Fibroblast of peridontal ligament (primary cell): ENCODE measurements around the gene ANKRD11.
"Not testable (repeated sequence)": the region's sequence is repeated elsewhere in the genome, so short reads cannot be mapped to it uniquely, and the experiment has no call there.

Experiments used
- DNase-seq: peaks from one replicate; pipeline ENCODE4 v3.0.0-alpha.2; 2010; ENCODE audit errors: extremely low read depth

Gene ANKRD11

DNA sequence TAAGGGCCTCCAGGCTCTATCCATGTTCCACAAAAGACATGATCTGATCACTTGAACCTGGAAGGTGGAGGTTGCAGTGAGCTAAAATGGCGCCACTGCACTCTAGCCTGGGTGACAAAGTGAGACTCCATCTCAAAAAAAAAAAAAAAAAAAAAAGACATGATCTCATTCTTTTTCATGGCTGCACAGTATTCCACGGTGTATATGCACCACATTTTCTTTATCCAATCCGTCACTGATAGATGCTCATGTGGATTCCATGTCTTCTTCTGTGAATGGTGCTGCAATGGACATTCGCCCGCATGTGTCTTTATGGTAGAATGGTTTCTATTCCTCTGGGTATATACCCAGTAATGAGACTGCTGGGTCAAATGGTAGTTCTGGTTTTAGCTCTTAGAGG is 124.4 kb downstream of the ANKRD11 start:
- no peak for DNase-seq

GRCh38 chr16:89365044-89365467 is 125.3 kb downstream of the ANKRD11 start:
- DNase-seq, result peak; percentile 78

DNA sequence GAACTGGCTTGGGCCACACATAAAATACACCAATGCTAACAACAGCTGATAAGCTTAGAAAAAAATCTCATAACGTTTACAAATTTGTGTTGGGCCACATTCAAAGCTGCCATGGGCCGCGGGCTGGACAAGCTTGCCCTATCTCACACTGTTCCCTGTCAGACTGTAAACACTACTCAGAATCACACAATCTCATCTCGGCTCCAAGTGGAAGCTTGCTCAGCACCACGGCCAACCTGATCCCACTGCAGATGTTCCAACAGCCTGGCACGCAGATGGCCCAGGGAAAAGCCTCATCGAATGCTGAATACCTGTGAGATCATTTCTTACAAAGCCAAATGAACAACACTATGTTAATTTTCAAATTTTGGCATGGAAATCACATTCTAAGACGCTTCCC is 125.8 kb downstream of the ANKRD11 start:
- no peak for DNase-seq

DNA sequence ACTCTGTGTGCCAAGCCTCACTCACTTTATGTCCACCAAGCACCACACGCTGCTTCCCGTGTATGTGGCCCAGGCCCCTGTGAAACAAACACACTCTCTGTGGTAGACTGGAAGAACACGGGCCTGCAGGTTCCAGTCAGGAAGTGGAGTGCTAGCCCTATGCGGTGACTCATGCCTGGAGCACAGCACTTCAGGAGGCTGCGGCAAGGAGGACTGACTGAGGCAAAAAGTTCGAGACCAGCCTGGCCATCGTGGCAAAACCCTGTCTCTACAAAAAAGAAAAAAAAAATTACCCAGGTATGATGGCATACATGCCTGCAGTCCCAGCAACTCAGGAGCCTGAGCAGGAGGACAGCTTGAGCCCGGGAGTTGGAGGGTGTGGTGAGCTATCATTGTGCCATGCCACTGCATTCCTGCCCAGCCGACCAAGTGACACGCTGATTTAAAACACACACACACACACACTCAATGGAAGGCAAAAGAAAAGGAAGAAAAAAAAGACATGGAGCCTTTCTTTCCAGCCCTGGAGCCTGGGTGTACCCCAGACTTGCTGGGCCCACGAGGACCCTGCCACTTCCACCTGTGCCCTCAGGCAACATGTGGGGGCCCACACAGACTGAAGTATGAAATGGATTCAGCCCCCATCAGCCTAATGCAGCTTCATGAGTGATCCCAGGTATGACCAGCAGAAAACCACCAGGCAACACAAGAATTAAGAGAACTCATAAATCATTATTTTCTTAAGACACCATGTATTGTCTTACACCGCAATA is 126.6 kb downstream of the ANKRD11 start:
- peak; percentile 57 for DNase-seq

- DNase-seq, result not testable (repeated sequence)
These were observed 127.7 kb downstream of the ANKRD11 start for GRCh38 chr16:89362540-89363223.

DNA sequence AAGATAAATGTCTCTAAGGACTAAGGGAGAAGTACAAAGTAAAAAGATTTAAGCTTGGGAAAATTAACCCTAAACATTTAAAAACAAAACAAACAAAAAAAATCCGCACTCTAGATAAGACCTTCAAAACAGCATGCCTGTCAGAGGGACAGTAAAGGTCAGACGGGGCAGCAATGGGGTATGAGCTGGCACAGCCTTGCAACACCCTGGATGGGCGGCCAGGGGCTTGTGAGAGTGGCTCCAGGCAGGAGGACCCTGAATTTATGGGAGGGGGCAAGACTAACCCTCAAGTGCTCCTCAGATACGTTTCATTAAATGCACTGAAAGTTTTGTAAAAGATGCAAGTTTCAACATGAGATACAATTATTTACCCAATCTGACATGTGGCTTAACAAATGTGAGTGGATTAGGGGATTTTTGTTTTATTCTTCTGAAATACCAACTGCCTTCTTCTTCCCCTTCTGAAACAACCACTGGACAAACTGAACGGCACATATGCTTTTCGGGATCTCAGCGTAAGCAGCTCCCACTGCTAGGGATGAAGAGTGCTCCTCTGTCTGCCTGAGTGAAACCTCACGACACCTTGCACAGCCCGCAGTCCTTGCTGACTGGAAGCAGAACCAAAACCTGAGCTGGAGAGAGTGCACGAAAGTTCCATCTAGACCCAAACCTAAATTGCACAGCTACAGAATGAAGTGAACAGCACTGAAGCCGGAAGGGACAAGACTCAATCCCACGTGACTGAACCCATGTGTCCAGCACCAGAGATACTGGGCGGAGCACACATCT is 128.4 kb downstream of the ANKRD11 start:
- DNase-seq, result no peak

- no peak for DNase-seq
These were observed 129.5 kb downstream of the ANKRD11 start for GRCh38 chr16:89360760-89361435.

DNA sequence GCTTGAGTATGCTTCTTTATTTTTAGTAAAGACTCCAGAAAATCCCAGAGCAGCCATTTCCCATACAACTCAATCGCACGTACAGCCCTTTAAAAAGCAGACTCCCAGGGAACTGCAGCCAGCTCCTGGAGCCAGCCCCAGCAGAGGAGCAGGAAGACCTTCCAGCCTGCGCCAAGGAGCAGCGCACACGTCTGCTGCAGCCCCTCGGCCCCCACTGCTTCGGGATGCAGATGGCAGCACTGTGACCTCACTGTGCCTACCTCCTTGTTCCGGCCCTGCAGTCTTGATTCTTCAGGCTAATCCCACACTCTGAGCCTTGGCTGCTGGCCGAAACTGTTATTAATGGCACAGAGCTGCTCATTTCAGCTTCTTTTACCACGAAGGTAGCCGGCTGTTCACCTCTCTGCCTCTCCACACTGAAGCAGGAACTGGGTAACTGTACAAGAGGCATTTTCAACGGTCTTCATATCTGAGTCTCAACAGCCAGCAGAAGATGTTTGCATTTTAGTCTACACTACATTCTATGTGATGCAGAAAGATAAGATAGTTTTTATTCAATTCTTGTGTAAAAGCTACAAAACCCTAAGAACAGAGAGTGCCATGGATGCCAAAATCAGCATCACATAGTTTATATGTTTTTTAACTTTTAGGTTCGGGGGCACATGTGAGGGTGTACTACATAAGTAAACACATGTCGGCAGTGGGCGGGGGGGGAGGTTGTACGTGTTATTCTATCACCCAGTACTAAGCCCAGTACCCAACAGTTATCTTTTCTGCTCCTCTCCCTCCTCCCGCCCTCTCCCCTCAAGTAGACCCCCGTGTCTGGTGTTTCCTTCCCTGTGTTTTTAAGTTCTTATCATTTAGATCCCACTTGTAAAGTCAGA is 130.9 kb downstream of the ANKRD11 start:
- no peak for DNase-seq

DNA sequence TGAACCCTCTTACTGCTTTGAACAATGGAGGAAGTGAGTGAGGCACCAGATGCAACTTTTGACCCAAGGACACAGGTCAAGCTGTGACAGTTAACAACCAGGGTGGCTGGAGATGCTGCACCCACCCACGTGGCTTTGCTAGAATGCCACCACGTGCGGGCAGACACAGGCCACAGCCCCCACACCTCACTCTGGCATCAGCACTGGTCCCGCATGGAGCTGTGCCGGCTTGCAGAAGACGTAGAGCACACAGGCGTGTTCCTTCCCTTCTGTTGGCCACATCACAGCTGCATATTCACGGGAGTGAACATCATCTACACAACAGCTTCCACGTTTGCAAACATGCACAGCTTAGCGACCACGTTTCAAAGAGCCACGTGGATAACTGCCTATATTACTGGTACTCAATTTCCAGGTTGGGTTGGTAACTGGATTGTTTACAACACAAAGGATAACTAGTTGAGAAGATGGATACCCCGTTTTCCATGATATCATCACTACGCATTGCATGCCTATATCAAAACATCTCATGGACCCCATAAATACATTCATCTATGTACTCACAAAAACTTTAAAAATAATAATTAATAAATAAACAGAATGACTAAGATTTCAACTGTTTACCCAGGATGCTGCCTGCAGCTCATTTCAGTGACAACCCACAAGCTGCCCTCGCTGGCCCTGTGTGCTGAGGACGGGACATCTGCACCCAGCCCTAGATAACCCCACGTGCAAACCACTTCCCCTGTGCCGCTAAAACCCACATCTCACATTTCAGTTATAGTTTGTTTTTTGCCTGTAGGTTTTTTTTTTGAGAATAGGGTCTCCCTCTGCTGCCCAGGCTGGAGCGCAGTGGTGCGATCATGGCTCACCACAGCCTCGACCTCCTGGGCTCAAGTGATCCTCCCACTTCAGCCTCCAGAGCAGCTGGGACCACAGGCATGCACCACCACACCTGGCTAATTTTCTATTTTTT is 132.0 kb downstream of the ANKRD11 start:
- DNase-seq, result no peak

DNA sequence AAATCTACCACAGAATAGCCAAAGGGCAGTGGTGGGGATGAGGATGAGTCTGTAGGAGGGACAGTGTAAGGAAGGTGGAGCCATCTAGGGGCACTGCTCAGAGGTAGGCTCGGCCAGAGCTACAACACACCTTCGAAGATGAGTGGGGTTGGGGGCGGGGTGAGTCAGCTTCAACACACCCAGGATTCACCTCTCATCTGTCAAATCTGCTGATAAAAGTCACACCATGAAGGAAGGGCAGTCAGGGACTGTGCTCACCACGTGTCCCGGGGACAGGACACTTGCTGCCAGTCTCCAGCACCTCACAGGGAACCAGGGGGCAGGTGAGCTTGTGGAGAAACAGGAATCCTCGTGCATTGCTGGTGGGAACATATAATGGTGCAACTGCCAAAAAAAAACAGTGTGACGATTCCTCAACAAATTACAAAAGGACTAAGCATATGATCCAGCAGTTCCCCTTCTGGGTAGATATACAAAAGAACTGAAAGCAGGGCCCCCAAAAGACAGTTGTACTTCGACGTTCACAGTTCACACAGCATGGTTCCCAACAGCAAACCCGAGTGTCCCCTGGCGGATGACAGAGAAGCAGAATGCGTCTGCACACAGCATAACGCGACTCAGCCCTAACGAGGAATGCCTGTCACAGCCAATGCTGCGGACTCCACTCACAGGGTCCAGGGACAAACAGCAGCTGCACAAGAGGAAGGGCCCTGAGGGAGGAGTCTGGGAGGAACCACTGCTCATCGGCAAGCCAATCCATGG is 133.1 kb downstream of the ANKRD11 start:
- DNase-seq, result no peak

DNA sequence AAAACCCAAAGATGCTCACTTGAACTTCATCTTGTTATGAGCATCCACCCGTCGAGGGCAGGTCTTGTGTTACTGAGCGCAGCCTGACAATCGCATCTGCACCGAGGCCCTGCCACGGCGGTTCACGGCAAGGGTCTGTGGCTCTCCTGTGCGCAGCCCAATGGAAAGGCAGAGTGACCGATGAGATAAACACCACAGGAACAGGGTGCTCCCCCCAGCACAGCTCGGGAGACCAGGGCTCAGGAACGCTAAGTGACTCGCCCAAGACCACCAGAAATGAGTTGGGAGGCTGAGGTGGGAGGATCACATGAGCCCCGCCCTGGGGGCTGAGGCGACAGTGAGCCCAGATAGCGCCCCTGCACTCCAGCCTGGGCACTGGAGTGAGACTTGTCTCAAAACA is 134.7 kb downstream of the ANKRD11 start:
- DNase-seq, result no peak

DNA sequence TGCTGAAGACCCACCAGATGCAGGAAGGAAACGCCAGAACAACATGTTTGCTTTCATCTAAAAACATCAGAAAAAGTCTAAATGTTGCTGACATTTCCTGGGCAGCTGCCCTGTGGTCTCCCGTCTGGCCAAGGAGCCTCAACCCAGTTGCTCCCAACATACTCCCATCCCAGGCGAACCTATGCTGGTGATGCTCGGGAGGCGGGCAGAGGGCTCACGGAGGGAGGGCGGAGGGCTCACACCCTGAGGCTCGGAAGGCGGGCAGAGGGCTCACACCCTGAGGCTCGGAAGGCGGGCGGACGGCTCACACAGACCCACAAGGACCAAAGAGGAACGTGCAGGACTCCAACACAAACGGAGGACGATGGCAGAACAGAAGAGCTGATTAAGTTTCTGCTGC is 135.4 kb downstream of the ANKRD11 start:
- DNase-seq, result no peak

DNA sequence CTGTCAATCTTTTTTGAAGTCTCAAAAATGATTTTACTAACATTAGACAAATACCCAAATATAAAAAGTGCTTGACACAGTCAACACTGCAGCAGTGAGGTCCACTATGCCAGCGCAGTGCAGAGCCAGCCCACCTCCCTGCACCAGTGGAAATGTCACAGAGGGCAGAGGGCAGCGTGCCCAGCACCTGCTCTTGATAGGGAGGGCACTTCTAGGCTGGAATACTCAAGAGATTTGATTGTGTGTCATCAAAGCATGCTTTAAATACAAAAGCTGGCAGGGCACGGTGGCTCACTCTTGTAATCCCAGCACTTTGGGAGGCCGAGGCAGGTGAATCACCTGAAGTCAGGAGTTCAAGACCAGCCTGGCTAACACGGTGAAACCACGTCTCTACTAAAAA is 136.0 kb downstream of the ANKRD11 start:
- no peak for DNase-seq

GRCh38 chr16:89352091-89352681 is 138.2 kb downstream of the ANKRD11 start:
- DNase-seq, result no peak

DNA sequence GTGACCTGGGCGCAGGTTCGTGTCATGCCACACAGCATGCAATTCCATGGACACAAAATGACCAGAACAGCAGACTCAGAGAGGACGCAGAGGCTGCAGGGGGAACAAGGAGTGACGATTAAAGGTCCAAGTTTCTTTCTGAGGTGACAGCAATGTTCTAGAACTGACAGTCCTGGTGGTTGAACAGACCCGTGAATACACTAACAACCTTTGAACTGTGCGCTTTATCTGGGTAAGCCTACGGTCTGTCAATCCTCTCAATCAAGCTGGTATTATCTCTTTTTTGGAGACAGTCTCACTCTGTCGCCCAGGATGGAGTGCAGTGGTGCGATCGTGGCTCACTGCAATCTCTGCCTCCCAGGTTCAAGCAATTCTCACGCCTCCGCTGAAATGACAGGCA is 138.7 kb downstream of the ANKRD11 start:
- no peak for DNase-seq

DNA sequence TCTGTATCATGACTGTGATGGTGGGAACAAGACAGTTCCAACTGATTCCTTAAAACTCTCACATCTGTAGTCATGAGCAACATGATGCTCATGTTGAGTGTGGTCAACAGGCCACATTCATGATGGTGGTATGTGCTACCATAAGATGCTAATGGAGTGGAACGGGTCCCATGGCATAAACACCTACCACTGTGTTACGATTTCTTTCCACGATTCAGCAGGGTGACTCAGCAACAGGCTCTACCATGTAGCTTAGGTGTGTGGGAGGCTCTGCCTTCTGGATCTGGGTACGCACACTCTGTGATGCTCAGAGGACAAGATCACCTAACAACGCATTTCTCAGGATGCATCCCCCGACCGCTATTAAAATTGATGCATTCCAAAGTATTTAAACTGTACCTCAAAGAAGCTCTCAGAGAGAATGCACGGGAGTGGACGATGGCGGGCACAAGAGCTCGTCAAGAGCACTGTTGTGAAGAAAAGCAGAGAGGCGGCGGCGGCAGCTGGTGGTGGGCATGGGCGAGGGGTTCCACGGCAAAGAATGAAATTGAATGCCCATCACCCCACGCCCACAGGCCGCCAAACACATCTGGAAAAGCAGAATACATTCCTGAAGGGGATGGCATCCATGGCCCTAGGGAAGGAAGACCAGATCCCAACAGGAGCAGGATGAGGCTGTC is 139.5 kb downstream of the ANKRD11 start:
- DNase-seq, result no peak

- no peak for DNase-seq
These were observed 140.3 kb downstream of the ANKRD11 start for GRCh38 chr16:89349947-89350633.
